Amygdala (tissue), 56 donors: Measurements from ENCODE around the gene RIMS4.

Experiments
- DNase-seq, 56 donors: peaks; one replicate each; lab custom pipeline; 2025; lab: John Stamatoyannopoulos, UW

The RIMS4 gene

GRCh38 chr20:44810391-44811149, at the start of gene RIMS4:
RIMS4 (minus strand) TSS chr20:44810546; CDS start chr20:44810271, 275 bp downstream.
- peak in 8 of 56 donors; percentile 5 to 39 (median 14) for DNase-seq

GRCh38 chr20:44858606-44859360, 48.4 kb upstream of the RIMS4 start:
- DNase-seq: no peak

- no peak for DNase-seq
Measured at GRCh38 chr20:44856856-44857448, 46.6 kb upstream of the RIMS4 start.

- no peak for DNase-seq
Measured at GRCh38 chr20:44856442-44856841, 46.1 kb upstream of the RIMS4 start.

GRCh38 chr20:44851545-44851944, 41.2 kb upstream of the RIMS4 start:
- DNase-seq: no peak

- DNase-seq: no peak
Measured at GRCh38 chr20:44850837-44851236, 40.5 kb upstream of the RIMS4 start.

- DNase-seq: no peak
Measured at GRCh38 chr20:44850272-44850671, 39.9 kb upstream of the RIMS4 start.

- no peak for DNase-seq
Measured at GRCh38 chr20:44849703-44850102, 39.4 kb upstream of the RIMS4 start.

GRCh38 chr20:44848254-44849015, 38.1 kb upstream of the RIMS4 start:
- no peak for DNase-seq

- DNase-seq: no peak
Measured at GRCh38 chr20:44843876-44844275, 33.5 kb upstream of the RIMS4 start.

- DNase-seq: no peak
Measured at GRCh38 chr20:44841955-44842354, 31.6 kb upstream of the RIMS4 start.

- DNase-seq: no peak
Measured at GRCh38 chr20:44840826-44841225, 30.5 kb upstream of the RIMS4 start.

GRCh38 chr20:44839481-44839880, 29.1 kb upstream of the RIMS4 start:
- DNase-seq: no peak

GRCh38 chr20:44838521-44838920, 28.2 kb upstream of the RIMS4 start:
- DNase-seq: no peak

- no peak for DNase-seq
Measured at GRCh38 chr20:44837946-44838345, 27.6 kb upstream of the RIMS4 start.

- DNase-seq: no peak
Measured at GRCh38 chr20:44836601-44837120, 26.3 kb upstream of the RIMS4 start.

- no peak for DNase-seq
Measured at GRCh38 chr20:44835661-44836221, 25.4 kb upstream of the RIMS4 start.

GRCh38 chr20:44835116-44835515, 24.8 kb upstream of the RIMS4 start:
- DNase-seq: no peak

- no peak for DNase-seq
Measured at GRCh38 chr20:44834693-44835092, 24.3 kb upstream of the RIMS4 start.

GRCh38 chr20:44833437-44833836, 23.1 kb upstream of the RIMS4 start:
- DNase-seq: no peak
